HG03139 (cell line): ENCODE measurements around the gene GNPTAB.
"Not testable (repeated sequence)": the region's sequence is repeated elsewhere in the genome, so short reads cannot be mapped to it uniquely, and the experiment has no call there.

Experiments
- ATAC-seq: cut with Tn5 transposase; IDR thresholded peaks from one replicate; pipeline ENCODE4 v1.9.1; 2021; ENCODE audit not compliant: unreplicated experiment

Gene GNPTAB

DNA sequence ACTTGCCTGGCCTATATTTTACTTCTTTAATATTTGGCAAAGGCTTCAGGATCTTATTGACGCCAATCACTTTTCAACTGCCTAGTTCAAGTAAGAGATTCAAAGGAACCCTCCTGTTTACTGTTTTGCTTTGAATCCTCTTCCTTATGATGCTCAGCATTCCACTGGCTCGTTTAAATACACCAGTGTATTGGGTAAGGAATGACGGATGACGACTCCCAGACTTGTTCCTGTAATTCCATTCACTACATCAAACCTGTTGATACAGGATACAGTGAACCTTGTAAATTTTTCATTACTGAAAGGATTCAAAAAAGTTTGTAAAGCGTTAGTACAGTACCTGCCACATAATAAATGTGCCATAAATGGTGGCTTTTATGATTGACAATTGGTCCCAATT is 89.8 kb downstream of the GNPTAB start:
- ATAC-seq: no peak

DNA sequence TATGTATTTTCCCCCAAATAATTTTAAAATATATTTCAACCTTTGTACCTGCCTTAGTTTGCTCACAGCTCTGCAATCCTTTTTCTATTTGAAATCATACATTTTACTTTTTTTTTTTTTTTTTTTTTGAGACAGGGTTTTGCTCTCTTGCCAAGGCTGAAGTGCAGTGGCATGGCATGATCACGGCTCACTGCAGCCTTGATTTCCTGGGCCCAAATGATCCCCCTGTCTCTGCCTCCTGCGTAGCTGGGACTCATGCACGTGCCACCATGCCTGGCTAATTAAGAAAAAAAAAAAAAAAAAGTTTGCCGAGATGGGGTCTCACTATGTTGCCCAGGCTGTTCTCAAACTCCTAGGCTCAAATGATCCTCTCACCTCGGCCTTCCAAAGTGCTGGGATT is 90.2 kb downstream of the GNPTAB start:
- ATAC-seq: no peak

DNA sequence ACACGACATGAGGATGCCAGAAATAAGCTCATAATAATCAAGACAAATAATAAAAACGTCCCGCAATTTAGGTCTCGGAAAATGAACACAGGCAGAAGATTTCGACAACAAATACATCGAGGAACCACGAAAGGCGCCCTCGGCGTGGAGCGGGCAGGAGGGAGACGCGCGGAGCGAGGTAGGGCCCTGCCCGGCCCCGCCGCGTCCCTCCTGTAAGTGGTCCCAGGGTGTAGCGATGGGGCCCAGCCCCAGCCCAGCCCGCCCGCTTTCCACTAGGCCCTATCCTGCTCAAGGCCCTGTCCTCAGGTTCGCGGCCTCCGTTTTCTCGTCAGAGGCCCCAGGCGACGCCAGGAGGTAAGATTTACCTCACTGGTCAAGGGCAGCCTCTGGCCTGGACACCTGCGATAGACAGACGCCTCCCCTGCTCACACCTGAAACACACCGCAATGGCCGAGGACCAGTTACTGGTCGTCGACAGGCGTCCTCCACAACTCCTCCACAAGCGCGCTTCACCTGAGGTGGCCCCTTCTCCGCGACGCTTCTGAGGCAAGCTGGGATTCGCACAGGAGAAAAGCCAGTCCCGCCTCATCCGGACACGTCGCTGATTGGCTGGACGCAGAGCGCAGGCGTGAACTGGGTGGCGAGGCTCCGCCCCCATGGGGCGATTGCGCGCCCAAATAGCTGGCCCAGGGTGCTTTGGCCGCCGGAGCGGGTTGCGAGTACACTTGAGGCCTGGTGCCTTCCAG is 91.7 kb downstream of the GNPTAB start, which contains the start of gene SYCP3:
Gene SYCP3, minus strand, starts transcription at position 543 of the 746 bp plus-strand sequence. CDS start 1,527 bp downstream, outside the sequence.
- no peak for ATAC-seq

DNA sequence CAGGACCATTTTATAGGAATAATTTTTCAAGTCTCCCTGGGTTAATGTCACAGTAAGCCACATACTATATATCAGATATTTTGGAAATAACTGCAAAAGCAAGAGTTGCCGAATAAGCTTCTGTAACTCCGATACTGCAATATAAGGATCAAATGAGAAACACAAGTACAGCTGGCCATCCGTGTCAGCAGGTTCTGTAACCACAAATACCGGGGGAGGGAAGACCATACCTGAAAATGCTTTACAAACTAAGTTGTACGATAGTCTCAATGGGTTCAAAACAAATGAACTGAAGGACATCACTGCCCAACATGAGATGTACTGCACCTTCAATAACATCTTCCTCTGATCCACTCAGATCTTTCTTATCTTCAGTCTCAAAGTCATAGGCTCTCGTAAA is 93.3 kb downstream of the GNPTAB start:
- ATAC-seq: no peak

DNA sequence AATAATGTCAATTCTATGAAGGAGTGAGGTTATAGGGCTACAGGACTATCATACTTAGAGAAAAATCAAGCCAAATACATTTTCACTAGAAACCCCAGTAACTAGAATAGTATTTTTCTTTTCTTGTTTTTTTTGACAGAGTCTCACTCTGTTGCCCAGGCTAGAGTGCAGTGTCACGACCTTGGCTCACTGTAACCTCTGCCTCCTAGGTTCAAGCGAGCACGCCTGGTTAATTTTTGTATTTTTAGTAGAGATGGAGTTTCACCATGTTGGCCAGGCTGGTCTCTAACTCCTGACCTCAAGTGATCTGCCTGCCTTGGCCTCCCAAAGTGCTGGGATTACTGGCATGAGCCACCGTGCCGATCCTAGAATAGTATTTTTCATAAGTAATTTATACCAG is 96.3 kb downstream of the GNPTAB start:
- ATAC-seq: not testable (repeated sequence)

DNA sequence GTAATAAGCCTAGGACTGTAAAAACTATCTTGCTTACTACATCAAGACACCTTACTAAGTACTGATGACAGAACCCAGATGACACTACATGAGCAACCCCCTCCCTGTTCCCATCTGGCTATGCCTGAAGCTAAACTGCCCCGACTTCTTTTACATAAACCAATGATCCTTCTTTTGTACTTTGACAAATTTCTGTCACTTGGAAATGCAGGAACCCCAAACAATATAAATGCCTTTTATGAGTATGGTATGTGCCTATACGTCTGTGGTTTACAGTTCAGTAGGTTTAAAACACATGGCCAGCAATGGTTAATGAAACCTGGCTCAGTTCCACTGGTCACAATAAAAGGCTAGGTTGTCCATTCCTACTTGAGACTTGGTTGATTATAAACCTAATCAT is 97.6 kb downstream of the GNPTAB start:
- ATAC-seq: no peak

DNA sequence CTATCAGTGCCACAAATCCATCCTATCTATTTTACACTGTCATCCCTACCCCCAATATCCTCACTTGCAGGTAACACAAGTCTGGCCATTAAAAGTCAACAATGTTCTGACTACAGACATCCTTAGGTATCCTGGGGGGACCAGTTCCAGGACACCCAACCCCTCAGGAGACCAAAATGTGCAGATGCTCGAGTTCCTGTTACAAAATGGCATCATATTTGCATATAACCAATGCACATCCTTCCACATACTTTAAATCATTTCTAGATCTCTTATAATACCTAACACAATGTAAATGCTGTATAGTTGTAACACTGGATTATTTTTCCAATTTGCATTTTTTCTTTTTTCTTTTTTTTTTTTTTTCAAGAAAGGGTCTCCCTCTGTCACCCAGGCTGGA is 98.4 kb downstream of the GNPTAB start:
- no peak for ATAC-seq

DNA sequence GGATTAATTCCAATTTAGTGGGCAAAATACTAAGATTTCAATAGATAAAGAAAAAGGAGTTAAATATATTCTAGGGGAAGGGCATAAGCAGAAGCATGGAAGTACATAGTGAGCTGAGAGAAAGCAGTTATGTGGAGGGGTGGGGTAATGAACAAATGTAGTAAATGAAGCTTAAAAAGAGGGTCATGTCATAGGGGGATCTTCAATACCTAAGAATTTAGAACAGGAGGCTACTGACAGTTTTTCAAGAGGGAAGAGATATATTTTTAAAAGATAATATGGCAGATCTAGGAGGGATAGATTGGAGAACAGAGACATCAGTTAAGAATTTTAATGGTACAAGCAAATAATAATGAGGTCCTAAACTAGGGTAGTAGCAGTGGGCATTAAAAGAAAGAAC is 100.9 kb downstream of the GNPTAB start:
- no peak for ATAC-seq

DNA sequence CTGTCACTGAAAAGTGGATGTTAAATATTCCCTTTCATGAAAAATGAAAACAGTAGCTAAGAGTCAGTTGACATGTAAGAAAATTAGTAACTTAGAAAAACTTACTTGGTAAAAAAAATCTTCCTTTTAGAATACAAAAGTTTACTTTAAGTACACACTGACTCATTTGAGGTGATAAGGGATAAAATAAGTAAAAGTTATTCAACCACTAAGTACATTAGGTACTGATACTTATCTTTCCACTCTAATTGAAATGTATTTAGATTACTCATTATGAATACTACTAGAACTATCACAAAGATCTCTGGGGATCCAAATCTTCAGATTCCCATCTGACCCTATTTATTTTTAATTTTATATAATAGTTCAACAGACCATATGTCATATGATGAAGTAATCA is 103.7 kb downstream of the GNPTAB start:
- no peak for ATAC-seq

DNA sequence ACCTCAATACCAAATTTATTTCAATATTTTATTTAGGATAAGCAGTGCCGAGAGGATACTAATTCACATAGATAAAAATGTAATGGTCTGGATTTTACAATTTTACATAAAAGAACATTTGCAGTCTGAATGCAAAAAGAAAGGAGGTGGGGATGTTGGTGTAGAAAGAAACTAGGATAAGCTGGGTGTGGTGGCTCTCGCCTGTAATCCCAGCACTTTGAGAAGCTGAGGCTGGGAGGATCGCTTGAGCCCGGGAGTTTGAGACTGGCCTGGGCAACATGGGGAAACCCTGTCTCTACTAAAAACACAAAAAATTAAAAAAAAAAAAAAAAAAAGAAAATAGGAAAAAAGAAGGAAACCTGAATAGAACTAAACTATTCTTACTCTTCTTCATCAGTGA is 108.4 kb downstream of the GNPTAB start:
- no peak for ATAC-seq

DNA sequence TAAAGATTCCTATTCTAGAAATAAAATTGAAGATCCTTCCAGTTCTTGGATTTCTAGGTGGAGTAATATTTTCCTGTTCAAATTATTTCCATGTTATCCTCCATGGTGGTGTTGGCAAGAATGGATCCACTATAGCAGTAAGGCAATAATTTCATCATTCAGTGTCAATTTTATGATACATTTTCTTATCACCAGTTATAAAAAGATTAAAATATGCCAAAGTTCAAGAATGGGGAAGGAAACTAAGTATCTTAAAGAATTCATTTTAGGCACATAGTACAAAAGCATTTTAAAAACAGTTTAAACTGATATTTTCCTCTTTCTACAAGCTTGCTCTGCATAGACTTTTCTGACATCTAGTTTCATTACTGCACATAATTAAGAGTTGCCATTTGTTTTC is 110.6 kb downstream of the GNPTAB start:
- ATAC-seq: no peak

DNA sequence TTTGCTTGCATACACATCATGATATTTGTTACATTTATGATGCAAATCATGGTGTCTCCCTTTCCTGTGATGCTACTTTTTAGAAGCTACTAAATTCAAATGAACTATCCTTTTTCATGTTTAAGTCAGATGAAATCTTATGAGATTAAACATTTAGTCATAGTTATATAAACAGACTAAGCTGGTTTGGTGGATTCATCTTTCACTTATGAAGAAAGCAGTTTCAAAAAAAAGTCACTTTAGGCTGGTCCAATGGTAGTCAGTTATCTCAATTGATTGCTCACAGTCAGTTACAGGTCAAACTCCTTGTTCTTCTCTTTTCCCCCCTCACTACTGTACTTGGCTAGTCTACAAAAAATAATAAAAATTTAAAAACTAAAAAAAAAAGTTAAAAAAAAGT is 111.2 kb downstream of the GNPTAB start:
- ATAC-seq: no peak

DNA sequence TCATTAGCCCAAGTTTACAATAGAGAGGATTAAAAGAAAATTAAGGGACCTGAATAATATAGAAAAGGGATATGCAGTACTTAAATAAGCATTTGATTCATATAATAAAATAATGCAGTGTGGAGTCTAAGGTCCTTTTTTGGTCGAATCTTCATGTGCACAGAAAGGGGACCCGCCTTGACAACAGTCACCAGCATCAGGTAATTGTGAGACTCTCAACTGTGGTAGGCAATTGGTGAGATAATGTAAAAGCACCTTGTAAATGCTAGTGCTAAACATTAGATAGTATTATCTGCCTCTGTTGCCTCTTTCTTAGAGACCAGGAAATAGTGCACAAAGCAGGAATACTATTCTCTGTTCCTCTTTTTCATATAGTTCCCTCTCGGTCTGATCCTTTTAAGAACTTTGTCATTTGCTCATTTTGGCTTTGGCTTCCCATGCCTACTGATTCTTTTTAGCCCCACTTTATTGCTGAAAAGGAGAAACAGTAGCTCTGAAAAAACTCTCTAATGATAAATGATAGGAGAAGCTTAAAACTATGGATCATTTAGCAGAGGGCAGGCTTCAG is 115.8 kb downstream of the GNPTAB start:
- no peak for ATAC-seq

DNA sequence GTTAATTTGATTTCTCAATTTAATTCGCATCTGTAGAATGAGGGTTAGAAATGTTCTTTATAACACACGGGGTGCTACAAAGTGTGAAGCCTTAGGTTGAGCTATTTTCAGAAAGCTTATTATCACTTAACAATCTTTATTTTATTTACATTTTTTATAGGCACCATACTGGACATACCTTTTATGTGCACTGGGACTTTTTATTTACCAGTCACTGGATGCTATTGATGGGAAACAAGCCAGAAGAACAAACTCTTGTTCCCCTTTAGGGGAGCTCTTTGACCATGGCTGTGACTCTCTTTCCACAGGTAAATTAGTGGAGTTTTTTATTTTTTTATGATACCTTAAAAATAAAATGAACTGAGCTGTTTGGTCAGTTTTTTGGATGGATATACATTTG is 116.8 kb downstream of the GNPTAB start:
- no peak for ATAC-seq

DNA sequence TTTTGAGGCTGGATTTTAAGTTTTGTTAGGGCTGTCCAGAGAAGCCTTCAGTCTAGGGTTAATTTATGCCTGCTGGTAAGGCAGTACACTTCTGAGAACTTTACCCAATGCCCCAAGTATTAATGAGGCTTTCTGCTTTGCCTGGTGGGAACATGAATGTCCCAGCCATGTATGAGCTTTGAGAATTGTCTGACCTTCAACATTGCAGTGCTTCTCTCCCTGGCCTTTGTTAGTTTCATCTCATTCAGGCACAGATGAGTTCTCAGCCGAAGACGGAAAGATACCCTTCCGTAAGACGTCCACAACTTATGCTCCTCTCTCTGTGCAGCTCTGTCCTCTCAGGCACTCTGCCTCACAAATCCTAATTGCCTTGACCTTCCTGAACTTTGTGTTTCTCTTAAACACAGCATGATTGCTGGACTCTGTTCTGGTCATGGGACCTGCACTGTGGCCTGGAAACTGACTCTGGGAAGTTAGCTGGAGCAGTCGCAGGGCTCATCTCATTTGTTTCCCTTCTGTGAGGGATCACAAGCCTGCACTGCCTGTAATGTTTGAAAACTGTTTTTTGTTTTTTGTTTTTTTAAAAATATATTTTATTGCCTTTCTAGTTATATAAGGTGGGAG is 117.6 kb downstream of the GNPTAB start:
- ATAC-seq: no peak

DNA sequence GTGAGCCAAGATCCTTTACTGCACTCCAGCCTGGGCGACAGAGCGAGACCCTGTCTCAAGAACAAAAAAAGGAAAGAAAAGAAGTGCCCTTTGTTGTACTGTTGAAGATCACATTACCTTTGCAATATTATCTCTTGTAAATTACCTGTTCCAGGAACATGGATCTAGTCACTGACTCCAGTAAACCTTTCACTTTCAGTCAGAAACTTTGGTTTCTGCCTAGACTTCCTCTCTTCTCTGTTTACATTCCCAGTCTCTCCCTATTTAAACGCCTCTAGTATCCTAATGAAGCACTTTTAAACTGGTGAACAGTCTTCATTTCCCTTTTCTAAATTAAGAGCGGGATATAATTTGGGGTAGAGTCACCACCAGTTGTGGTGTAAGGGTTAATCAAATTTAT is 120.5 kb downstream of the GNPTAB start:
- ATAC-seq: no peak

DNA sequence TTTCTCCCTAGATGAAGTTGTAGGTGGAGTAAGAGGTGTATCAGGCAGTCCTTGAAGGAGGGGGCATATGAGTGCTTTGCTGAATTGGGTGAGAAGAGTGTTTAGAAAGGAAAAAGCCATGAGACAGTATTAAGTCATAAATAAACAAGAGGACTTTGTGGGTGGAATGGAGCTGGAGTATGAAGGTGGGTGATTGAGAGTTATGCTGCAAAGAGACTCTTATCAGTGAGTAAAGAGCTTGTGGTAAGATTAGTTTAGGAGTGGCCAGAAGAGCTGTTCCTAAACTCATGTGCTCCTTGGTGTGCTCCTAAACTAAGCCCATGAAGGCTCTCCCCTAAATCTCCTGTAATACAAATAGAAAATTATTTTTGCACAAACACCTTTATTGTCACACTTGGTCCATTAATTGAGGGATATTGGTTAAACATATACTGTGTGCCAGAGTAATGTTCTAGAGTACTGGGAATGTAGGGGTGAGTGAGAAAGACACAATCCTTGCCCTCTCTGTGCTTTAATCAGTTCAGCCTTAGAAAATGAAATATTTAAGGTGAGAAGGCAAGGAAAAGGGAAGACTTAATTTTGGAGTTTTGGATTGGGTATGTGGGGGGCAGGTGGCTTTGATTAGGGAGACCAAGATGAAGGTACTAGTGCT is 123.5 kb downstream of the GNPTAB start:
- no peak for ATAC-seq

DNA sequence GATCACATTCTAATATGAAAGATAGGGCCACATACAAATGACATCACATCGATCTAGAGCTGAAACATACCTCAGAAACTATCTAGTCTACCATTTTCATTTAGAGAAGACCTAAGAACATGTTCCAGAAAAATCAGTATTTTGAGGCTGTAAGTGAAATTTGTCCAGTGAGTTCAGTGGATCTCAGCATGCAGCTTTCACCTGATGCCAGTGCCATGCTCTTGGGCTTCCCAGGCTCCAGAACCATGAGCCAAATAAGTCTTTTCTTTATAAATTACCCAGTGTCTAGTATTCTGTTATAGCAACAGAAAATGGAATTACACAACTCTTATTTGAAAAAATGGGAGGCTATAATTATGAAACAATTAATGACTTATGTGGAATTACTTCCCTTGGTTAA is 124.4 kb downstream of the GNPTAB start:
- ATAC-seq: no peak

DNA sequence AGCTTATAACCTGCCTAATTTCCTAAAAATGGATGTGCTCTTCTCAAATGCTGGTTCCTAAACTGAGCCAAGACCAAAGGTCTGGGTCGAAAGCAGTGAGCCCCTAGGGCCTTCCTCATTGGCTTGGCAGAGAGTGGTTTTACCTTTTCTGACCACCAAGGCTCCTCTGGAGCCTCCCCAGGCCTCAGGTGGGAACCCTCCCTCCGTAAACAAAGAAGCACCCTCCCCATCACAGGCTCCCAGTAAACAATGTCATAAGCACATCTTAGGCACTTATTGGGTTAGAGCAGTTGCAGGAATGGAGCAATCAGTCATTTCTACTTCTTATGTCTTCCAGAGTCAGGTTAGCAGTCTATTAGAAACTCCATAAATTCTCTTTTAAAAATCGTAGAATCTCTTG is 127.3 kb downstream of the GNPTAB start:
- ATAC-seq: no peak

DNA sequence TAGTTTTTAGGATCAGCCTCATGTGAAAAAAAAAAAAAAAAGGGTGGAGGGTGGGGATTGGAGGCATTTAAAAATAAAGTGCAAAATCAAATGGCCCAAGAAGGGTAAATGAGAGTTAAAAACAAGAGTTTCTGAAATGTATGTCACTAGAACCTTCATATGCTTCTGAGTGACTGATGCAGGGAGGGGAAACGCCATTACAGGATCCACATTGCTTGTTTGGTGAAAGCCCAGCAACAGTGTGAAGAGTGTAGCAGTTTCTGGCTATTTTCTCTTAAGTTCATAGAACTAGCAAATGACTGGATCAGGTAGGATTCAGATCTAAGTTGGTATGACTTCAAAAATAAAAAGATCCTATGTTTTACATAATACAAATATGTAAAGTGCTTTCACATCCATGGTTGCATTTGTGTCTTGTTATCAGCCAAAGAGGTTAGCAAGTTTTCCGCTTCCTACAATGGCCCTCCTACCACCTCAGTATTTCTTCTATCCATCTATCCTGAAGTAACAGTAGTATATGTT is 130.4 kb downstream of the GNPTAB start:
- ATAC-seq: no peak

DNA sequence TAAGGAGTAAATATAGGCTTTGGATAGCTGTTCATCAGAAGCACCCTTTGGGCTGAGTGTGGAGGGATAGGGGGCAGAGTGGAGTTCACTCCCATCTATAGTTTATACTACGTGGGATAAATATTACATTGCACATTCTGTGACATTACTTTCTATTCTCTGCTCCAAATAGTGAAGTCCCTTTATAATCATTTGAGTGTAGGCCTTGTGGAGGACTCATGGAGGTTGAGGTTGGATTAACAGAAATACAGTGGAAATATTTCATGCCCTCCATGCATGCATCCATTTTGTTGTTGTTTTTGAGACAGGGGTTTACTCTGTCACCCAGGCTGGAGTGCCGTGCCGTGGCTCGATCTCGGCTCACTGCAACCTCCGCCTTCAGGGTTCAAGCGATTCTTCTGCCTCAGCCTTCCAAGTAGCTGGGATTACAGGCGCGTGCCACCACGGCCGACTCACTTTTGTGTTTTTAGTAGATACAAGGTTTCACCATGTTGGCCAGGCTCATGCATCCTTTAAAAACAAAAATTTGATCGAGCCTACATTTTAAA is 131.9 kb downstream of the GNPTAB start:
- ATAC-seq: no peak
